ACHN (cell line): Measurements from ENCODE around the gene PLA2G4B.

Experiments used
- DNase-seq: peaks from one replicate; pipeline ENCODE4 v3.0.0-alpha.2; 2015
- in situ Hi-C: cut with HindIII; loops from 2 replicates; pipeline ENCODE4 v1.10.0; 2017; ENCODE audit warnings: low sequenced_read_pairs, low pct_ligation_motif_present, low pct_unique_long_range_greater_than_20kb

Gene PLA2G4B

GRCh38 chr15:41893422-41894250, 55.0 kb downstream of the PLA2G4B start, which contains the start of gene SPTBN5:
TSS of gene SPTBN5 (minus strand) at chr15:41894053. CDS start at chr15:41893497, 556 bp downstream.
- no peak for DNase-seq
- in situ Hi-C loops = no loop called here

GRCh38 chr15:41894251-41894790, 55.7 kb downstream of the PLA2G4B start:
- no peak for DNase-seq
- in situ Hi-C loops = no loop called here

- in situ Hi-C loops = no loop called here
- peak; percentile 76 for DNase-seq
Measured at GRCh38 chr15:41894791-41895463, 56.3 kb downstream of the PLA2G4B start.

GRCh38 chr15:41895491-41895890, 56.8 kb downstream of the PLA2G4B start:
- DNase-seq = no peak
- in situ Hi-C loops = no loop called here

- DNase-seq = no peak
- in situ Hi-C loops = no loop called here
Measured at GRCh38 chr15:41895957-41896356, 57.3 kb downstream of the PLA2G4B start.

- in situ Hi-C loops = no loop called here
- no peak for DNase-seq
Measured at GRCh38 chr15:41896566-41896965, 57.9 kb downstream of the PLA2G4B start.

GRCh38 chr15:41897363-41897799, 58.7 kb downstream of the PLA2G4B start:
- in situ Hi-C loops = no loop called here
- no peak for DNase-seq
